K562 (cell line): Measurements from ENCODE around the gene ZBTB46. TPM values are rescaled to one million over a fixed set of nuclear protein-coding genes. Genes with fewer than 3 reads are reported as not detected.

Source experiments
- ATAC-seq: fragments of 200-7000 bp; cut with Tn5 transposase; 3 replicates; pipeline ENCODE4 v1.9.1; 2020; ENCODE audit warnings: moderate library complexity
- BruUV-seq: library from RNA; stranded (reverse); fragments of 400-500 nt; replicated peaks from 2 replicates; lab custom pipeline; 2021; lab: Mats Ljungman, UMichigan
- CTCF ChIA-PET: fragments of 300-600 bp; formaldehyde crosslinking; extraction: SDS; loops from one replicate; lab custom pipeline; 2021; ENCODE audit warnings: low intra/inter-chr PET ratio; lab: Yijun Ruan, JAX
- POLR2A ChIA-PET: fragments of 300-600, 350-650 bp; sonication (Branson Sonifier 250); formaldehyde crosslinking; extraction: SDS; loops from one replicate; lab custom pipeline; 2021; ENCODE audit warnings: antibody characterized with exemption, inconsistent platforms; lab: Yijun Ruan, JAX
- DNase-seq, 4 experiments: peaks; one replicate each; pipeline versions ENCODE4 v3.0.0 to v3.0.0-alpha.2; 2011 to 2018; ENCODE audit warnings: low spot score in 3 of 4, mixed read lengths in 3 of 4; ENCODE audit errors: extremely low read depth in 1 of 4
- FAIRE-seq: peaks from 2 replicates; lab custom pipeline; 2011; peaks lifted over from hg19 to GRCh38; lab: Jason Lieb, UNC
- H2AFZ ChIP-seq: 2 replicates; pipeline ENCODE4 v1.6.0; 2011; ENCODE audit warnings: low read depth, low read length, control low read depth, inconsistent platforms
- H3K27ac ChIP-seq: fragments of 200-600 bp; 3 replicates; pipeline ENCODE4 v1.8.0; 2011; ENCODE audit warnings: low read depth, mild to moderate bottlenecking, control low read depth, inconsistent platforms, low read length, moderate library complexity, mixed read lengths; ENCODE audit errors: extremely low read depth
- H3K27me3 ChIP-seq, 2 experiments: fragments of 300-600 bp in 1 of 2; 2 replicates in 1 of 2; 3 replicates in 1 of 2; pipeline versions ENCODE4 v1.6.0 to v1.8.0; 2011; ENCODE audit warnings: inconsistent platforms in 2 of 2, low read length in 2 of 2, mild to moderate bottlenecking in 1 of 2, mixed read lengths in 1 of 2, moderate library complexity in 1 of 2; ENCODE audit not compliant: control insufficient read depth in 2 of 2, insufficient read depth in 2 of 2
- H3K36me3 ChIP-seq: fragments of 300-600 bp; 3 replicates; pipeline ENCODE4 v1.8.0; 2011; ENCODE audit warnings: mild to moderate bottlenecking, low read length, inconsistent platforms; ENCODE audit not compliant: control insufficient read depth, insufficient read depth
- H3K4me1 ChIP-seq, 2 experiments: fragments of 200-600 bp in 1 of 2; replicated peaks in 1 of 2; 2 replicates in 1 of 2; 3 replicates in 1 of 2; pipeline versions ENCODE4 v1.5.1 to v1.8.0; 2011; ENCODE audit warnings: inconsistent platforms in 2 of 2, low read length in 2 of 2, mild to moderate bottlenecking in 1 of 2, mixed read lengths in 1 of 2, moderate library complexity in 1 of 2; ENCODE audit not compliant: control insufficient read depth in 2 of 2, insufficient read depth in 2 of 2
- H3K4me2 ChIP-seq: 2 replicates; pipeline ENCODE4 v1.6.1; 2011; ENCODE audit warnings: low read length, control low read depth, inconsistent platforms, mixed read lengths; ENCODE audit not compliant: insufficient read depth
- H3K4me3 ChIP-seq: fragments of 200-600 bp; sonication (generic), shearing (Covaris generic); 2 replicates; pipeline ENCODE4 v1.5.1; 2016; ENCODE audit warnings: control low read depth, inconsistent platforms
- H3K79me2 ChIP-seq: fragments of 200-600 bp; 3 replicates; pipeline ENCODE4 v1.8.0; 2011; ENCODE audit warnings: low read length, inconsistent platforms; ENCODE audit not compliant: control insufficient read depth, insufficient read depth
- H3K9ac ChIP-seq, 2 experiments: 2 replicates each; pipeline versions ENCODE4 v1.6.0 to v1.6.1; 2011; ENCODE audit warnings: low read depth in 2 of 2, low read length in 2 of 2, control low read depth in 1 of 2, inconsistent platforms in 1 of 2, mild to moderate bottlenecking in 1 of 2, mixed read lengths in 1 of 2; ENCODE audit not compliant: insufficient read depth in 1 of 2
- H3K9me1 ChIP-seq: one replicate; pipeline ENCODE4 v1.6.0; 2011; ENCODE audit warnings: inconsistent platforms, mild to moderate bottlenecking, low read length, moderate library complexity; ENCODE audit not compliant: control insufficient read depth, insufficient read depth
- H3K9me3 ChIP-seq: replicated peaks from 2 replicates; pipeline ENCODE4 v1.5.1; 2011; ENCODE audit warnings: low read depth, low read length, inconsistent platforms; ENCODE audit not compliant: control insufficient read depth, insufficient read depth
- H4K20me1 ChIP-seq: replicated peaks from 2 replicates; pipeline ENCODE4 v1.6.1; 2011; ENCODE audit warnings: low read length, inconsistent platforms, mixed read lengths; ENCODE audit not compliant: control insufficient read depth, insufficient read depth
- CREB3 ChIP-seq: fragments of 450-650 bp; conservative IDR thresholded peaks from 2 replicates; pipeline ENCODE4 v1.6.1; 2016; ENCODE audit warnings: missing genetic modification characterization, low read depth, mild to moderate bottlenecking, missing compliant biosample characterization, moderate library complexity
- ESRRA ChIP-seq: fragments of 450-650 bp; IDR thresholded peaks from 2 replicates; pipeline ENCODE4 v1.6.1; 2014; ENCODE audit warnings: low read depth, mild to moderate bottlenecking, moderate library complexity, borderline replicate concordance
- KDM5B ChIP-seq: fragments of 200-600 bp; sonication (generic); IDR thresholded peaks from 2 replicates; pipeline ENCODE4 v1.6.1; 2012; ENCODE audit warnings: low read depth, mild to moderate bottlenecking, moderate library complexity, low read length, control low read depth, inconsistent platforms; ENCODE audit not compliant: insufficient replicate concordance
- SLC30A9 ChIP-seq: fragments of 250-450 bp; sonication (Bioruptor Pico); IDR thresholded peaks from 2 replicates; pipeline ENCODE4 v1.8.0; 2022; ENCODE audit warnings: mild to moderate bottlenecking, moderate library complexity
- SMARCA5 ChIP-seq: fragments of 450-650 bp; IDR thresholded peaks from 2 replicates; pipeline ENCODE4 v1.6.1; 2016
- WGBS: fragments of 100-300 bp; shearing (Covaris generic); methylation state at CpG from one replicate; pipeline ENCODE4 v1.1.6; 2016; ENCODE audit warnings: low coverage, mixed read lengths; ENCODE audit not compliant: insufficient coverage; ENCODE audit errors: missing lambda C conversion rate; 5-methylcytosine and 5-hydroxymethylcytosine counted together
- in situ Hi-C: fragments of 300-500 bp; cut with MboI; formaldehyde crosslinking; loops from 4 replicates; pipeline ENCODE4 v1.15.0; 2018; ENCODE audit warnings: inconsistent platforms, mixed read lengths
- intact Hi-C: fragments of 100-400 bp; cut with micrococcal nuclease; formaldehyde crosslinking; loops from 2 replicates; pipeline ENCODE4 v1.14.2; 2022
- polyA plus RNA-seq, 8 experiments: library from polyadenylated mRNA; depleted of rRNA in 4 of 8; stranded (reverse) in 5 of 8; unstranded in 3 of 8; fragments of >200 nt; fragmentation: Nextera tagmentation in 2 of 8; fragmentation: Illumina TruSeq in 1 of 8; extraction: Ambion mirVana in 2 of 8; extraction: Trizol in 1 of 8; gene quantifications; 2 replicates each; pipeline versions ENCODE4 v1.2.1 to v1.2.3, GENCODE V29; 2011 to 2014; ENCODE audit warnings: inconsistent platforms in 1 of 8, missing spikeins in 1 of 8
- total RNA-seq, 7 experiments: library from RNA; depleted of rRNA in 6 of 7; stranded (reverse); fragments of >200 nt in 6 of 7; fragmentation: Illumina TruSeq in 2 of 7; extraction: Trizol in 2 of 7; gene quantifications; 2 replicates each; pipeline versions ENCODE4 v1.2.1 to v1.2.3, GENCODE V29; 2011 to 2021; ENCODE audit warnings: low replicate concordance in 1 of 7
- TF ChIP-seq, protein P1 (sequence below), 2 experiments: fragments of 450-650 bp; IDR thresholded peaks; 2 replicates each; pipeline ENCODE4 v1.6.1; 2016; ENCODE audit warnings: mild to moderate bottlenecking in 2 of 2, borderline replicate concordance in 1 of 2, low read depth in 1 of 2, moderate library complexity in 1 of 2

Gene ZBTB46
- total and polyA plus RNA-seq, 9 of the 15 experiments (the other 6 are each of a cell fraction or from before 2014, with no cell fraction given) = 0.29 to 4.1 (median 1.1) TPM

- no peak for DNase-seq
- no peaks in the 10 kb centered on the region for H3K36me3 ChIP-seq
- ChIA-PET CTCF (no interaction called here), POLR2A (no interaction called here)
- no peak overlapping the region for H3K9ac ChIP-seq
- H3K4me1 ChIP-seq = peaks cover 10 to 55% of the 10 kb centered on the region in 2 experiments
- H3K4me2 ChIP-seq = 0 out of 2 replicates have a peak overlapping the region, but pooled peaks have one; percentile 55
- TF ChIP-seq, protein P1, sequence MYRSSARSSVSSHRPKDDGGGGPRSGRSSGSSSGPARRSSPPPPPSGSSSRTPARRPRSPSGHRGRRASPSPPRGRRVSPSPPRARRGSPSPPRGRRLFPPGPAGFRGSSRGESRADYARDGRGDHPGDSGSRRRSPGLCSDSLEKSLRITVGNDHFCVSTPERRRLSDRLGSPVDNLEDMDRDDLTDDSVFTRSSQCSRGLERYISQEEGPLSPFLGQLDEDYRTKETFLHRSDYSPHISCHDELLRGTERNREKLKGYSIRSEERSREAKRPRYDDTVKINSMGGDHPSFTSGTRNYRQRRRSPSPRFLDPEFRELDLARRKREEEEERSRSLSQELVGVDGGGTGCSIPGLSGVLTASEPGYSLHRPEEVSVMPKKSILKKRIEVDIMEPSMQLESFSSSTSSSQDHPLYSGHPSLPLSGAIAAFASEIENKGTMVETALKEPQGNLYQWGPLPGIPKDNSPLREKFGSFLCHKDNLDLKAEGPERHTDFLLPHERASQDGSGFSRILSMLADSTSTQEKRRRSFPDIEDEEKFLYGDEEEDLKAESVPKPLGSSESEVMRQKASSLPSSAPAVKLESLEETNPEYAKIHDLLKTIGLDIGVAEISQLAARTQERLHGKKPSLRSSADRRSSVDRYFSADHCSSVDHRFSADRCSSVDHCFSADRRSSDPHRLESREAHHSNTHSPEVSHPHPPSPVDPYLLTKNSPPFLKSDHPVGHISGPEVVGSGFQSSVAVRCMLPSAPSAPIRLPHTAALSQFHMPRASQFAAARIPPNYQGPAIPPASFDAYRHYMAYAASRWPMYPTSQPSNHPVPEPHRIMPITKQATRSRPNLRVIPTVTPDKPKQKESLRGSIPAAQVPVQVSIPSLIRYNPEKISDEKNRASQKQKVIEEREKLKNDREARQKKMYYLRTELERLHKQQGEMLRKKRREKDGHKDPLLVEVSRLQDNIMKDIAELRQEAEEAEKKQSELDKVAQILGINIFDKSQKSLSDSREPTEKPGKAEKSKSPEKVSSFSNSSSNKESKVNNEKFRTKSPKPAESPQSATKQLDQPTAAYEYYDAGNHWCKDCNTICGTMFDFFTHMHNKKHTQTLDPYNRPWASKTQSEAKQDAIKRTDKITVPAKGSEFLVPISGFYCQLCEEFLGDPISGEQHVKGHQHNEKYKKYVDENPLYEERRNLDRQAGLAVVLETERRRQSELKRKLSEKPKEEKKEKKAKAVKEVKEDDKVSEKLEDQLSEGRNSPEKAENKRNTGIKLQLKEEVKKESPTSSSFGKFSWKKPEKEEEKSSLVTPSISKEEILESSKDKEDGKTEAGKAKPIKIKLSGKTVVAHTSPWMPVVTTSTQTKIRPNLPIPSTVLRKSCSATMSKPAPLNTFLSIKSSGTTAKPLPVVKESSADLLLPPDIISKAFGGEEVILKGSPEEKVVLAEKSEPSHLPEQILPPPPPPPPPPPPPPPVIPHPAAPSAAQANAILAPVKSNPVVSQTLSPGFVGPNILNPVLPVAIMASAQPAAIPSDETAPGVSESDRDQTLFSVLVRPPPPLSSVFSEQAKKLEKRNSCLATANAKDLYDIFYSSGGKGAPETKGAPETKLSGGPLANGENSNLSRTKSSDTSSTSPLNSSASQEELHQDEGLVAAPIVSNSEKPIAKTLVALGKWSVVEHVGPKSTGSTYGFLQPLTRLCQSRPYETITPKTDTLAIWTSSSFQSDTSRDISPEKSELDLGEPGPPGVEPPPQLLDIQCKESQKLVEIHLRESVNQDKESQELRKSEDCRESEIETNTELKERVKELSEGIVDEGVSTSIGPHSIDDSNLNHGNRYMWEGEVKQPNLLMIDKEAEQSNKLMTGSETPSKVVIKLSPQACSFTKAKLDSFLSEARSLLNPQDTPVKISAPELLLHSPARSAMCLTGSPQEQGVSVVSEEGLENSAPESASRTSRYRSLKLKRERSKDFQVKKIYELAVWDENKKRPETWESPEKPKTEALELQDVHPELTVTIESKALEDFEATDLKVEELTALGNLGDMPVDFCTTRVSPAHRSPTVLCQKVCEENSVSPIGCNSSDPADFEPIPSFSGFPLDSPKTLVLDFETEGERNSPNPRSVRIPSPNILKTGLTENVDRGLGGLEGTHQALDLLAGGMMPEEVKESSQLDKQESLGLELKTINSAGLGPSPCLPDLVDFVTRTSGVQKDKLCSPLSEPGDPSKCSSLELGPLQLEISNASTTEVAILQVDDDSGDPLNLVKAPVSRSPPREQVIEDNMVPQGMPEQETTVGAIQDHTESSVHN (IDR thresholded peaks at IDR 0.05; ENCODE audit: borderline replicate concordance in 1 of 2, low read depth in 1 of 2) = no peak
- TF ChIP-seq SMARCA5 (no peak), KDM5B (peak; percentile 11), ESRRA (no peak), SLC30A9 (CRISPR knock-in tag) (no peak), CREB3 (tag) (no peak)
- no peak for ATAC-seq
- no peak overlapping the region; the same call in 1 of the 2 replicates for H3K4me3 ChIP-seq
- FAIRE-seq = no peak
- intact Hi-C loops = no loop called here
- WGBS = 49% methylated on average over 10 of the region's 10 CpGs
- H3K79me2 ChIP-seq = no peaks in the 10 kb centered on the region
- in situ Hi-C loops = no loop called here
- H3K9me1 ChIP-seq = no peaks in the 10 kb centered on the region
- H3K27me3 ChIP-seq = peaks cover 12 to 28% of the 10 kb centered on the region in 2 experiments; a peak in 4 of 5 replicates
- BruUV-seq = no TSS peak
- no peak overlapping the region for H2AFZ ChIP-seq
- 0 out of 2 replicates have a peak, but pooled peaks cover 10% of the 10 kb centered on the region for H4K20me1 ChIP-seq
- H3K9me3 ChIP-seq = no peaks in the 10 kb centered on the region
- H3K27ac ChIP-seq = no peak overlapping the region
Observed at GRCh38 chr20:63829603-63829944, 1.5 kb downstream of the ZBTB46 start.
